ENCODE results near the gene ANXA6. TPM values are rescaled to one million over a fixed set of nuclear protein-coding genes. Genes with fewer than 3 reads are reported as not detected.

Gene ANXA6
- polyA plus RNA-seq, 1 of the 3 experiments (the other 2 are of a cell fraction), result 87.5 TPM

DNA sequence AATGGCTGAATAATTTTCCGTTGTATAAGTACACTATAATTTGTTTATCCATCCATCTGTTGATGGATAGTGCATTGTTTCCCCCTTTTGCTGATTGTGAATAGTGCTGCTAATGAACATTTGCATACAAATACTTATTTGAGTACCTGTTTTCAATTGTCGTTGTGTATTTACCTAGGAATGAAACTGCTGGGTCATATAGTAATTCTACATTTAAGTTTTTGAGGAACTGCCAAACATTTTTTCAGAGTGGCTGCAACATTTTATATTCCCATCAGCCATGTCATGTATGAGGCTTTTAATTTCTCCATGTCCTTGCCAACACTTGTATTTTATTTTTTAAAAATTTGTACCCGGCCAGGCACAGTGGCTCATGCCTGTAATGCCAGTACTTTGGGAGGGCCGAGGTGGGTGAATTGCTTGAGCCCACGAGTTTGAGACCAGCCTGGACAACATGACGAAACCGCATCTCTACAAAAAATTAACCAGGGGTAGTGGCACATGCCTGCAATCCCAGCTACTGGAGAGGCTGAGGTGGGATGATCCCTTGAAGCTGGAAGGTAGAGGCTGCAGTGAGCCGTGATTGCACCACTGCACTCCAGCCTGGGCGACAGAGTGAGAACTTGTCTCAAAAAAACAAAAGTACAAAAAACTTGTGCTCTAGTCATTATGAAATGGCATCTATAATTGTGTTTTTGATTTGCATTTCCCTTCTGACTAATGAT is 2.2 kb upstream of the ANXA6 start:
- 85% methylated on average over 9 of the region's 9 CpGs for WGBS (ENCODE audit: low lambda C conversion rate)
- ChIA-PET POLR2A (no interaction called here), CTCF (interaction anchor here (0.7 to 9.0 kb wide), 4 partner anchors 28 to 112 kb away, joined by 4 to 94 read pairs (median 5); no protein-coding TSS in a partner anchor)
- DNase-seq, result no peak
- Histone ChIP-seq H3K9me3 (no peaks in the 10 kb centered on the region), H3K27ac (ENCODE audit: low read depth in 2 of 2, low read length in 1 of 2) (no peak overlapping the region), H3K79me2 (ENCODE audit: insufficient read depth) (peaks cover 33% of the 10 kb centered on the region), H3K4me3 (ENCODE audit: low read depth in 2 of 2, low read length in 1 of 2) (no peak overlapping the region), H3K36me3 (replicated peaks in 1 of 2; ENCODE audit: control insufficient read depth in 1 of 2, insufficient read depth in 2 of 2, low read length in 1 of 2) (no peaks in the 10 kb centered on the region), H3K9me2 (no peaks in the 10 kb centered on the region), H2AFZ (ENCODE audit: low read depth) (no peak overlapping the region), H3F3A (replicated peaks; ENCODE audit: insufficient read depth) (no peaks in the 10 kb centered on the region), H3K9ac (no peak overlapping the region), H4K20me1 (ENCODE audit: insufficient read depth) (no peaks in the 10 kb centered on the region), H3K27me3 (ENCODE audit: insufficient read depth) (no peaks in the 10 kb centered on the region), H3K4me2 (no peak overlapping the region), H3K4me1 (ENCODE audit: control insufficient read depth in 1 of 2, insufficient read depth in 2 of 2, low read depth in 1 of 2, low read length in 1 of 2) (peaks cover 18 to 27% of the 10 kb centered on the region in 2 experiments; a peak in 2 of 4 replicates)
- no peak for TF ChIP-seq TCF12 (IDR thresholded peaks at IDR 0.05)
- TF ChIP-seq, protein P1, sequence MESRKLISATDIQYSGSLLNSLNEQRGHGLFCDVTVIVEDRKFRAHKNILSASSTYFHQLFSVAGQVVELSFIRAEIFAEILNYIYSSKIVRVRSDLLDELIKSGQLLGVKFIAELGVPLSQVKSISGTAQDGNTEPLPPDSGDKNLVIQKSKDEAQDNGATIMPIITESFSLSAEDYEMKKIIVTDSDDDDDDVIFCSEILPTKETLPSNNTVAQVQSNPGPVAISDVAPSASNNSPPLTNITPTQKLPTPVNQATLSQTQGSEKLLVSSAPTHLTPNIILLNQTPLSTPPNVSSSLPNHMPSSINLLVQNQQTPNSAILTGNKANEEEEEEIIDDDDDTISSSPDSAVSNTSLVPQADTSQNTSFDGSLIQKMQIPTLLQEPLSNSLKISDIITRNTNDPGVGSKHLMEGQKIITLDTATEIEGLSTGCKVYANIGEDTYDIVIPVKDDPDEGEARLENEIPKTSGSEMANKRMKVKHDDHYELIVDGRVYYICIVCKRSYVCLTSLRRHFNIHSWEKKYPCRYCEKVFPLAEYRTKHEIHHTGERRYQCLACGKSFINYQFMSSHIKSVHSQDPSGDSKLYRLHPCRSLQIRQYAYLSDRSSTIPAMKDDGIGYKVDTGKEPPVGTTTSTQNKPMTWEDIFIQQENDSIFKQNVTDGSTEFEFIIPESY (IDR thresholded peaks at IDR 0.05; ENCODE audit: borderline replicate concordance, low read depth), result no peak
- TF ChIP-seq FOSL2 (IDR thresholded peaks at IDR 0.05; ENCODE audit: borderline replicate concordance, low read depth), result no peak
- TF ChIP-seq, protein P2, sequence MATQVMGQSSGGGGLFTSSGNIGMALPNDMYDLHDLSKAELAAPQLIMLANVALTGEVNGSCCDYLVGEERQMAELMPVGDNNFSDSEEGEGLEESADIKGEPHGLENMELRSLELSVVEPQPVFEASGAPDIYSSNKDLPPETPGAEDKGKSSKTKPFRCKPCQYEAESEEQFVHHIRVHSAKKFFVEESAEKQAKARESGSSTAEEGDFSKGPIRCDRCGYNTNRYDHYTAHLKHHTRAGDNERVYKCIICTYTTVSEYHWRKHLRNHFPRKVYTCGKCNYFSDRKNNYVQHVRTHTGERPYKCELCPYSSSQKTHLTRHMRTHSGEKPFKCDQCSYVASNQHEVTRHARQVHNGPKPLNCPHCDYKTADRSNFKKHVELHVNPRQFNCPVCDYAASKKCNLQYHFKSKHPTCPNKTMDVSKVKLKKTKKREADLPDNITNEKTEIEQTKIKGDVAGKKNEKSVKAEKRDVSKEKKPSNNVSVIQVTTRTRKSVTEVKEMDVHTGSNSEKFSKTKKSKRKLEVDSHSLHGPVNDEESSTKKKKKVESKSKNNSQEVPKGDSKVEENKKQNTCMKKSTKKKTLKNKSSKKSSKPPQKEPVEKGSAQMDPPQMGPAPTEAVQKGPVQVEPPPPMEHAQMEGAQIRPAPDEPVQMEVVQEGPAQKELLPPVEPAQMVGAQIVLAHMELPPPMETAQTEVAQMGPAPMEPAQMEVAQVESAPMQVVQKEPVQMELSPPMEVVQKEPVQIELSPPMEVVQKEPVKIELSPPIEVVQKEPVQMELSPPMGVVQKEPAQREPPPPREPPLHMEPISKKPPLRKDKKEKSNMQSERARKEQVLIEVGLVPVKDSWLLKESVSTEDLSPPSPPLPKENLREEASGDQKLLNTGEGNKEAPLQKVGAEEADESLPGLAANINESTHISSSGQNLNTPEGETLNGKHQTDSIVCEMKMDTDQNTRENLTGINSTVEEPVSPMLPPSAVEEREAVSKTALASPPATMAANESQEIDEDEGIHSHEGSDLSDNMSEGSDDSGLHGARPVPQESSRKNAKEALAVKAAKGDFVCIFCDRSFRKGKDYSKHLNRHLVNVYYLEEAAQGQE (IDR thresholded peaks at IDR 0.05; ENCODE audit: low read depth, low read length), result no peak
- no peak for TF ChIP-seq SMC3 (IDR thresholded peaks at IDR 0.05; ENCODE audit: low read depth, low read length)
- TF ChIP-seq, protein P3, sequence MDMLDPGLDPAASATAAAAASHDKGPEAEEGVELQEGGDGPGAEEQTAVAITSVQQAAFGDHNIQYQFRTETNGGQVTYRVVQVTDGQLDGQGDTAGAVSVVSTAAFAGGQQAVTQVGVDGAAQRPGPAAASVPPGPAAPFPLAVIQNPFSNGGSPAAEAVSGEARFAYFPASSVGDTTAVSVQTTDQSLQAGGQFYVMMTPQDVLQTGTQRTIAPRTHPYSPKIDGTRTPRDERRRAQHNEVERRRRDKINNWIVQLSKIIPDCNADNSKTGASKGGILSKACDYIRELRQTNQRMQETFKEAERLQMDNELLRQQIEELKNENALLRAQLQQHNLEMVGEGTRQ (IDR thresholded peaks at IDR 0.05; ENCODE audit: borderline replicate concordance, low read depth, low read length), result no peak
- TF ChIP-seq, protein P4, sequence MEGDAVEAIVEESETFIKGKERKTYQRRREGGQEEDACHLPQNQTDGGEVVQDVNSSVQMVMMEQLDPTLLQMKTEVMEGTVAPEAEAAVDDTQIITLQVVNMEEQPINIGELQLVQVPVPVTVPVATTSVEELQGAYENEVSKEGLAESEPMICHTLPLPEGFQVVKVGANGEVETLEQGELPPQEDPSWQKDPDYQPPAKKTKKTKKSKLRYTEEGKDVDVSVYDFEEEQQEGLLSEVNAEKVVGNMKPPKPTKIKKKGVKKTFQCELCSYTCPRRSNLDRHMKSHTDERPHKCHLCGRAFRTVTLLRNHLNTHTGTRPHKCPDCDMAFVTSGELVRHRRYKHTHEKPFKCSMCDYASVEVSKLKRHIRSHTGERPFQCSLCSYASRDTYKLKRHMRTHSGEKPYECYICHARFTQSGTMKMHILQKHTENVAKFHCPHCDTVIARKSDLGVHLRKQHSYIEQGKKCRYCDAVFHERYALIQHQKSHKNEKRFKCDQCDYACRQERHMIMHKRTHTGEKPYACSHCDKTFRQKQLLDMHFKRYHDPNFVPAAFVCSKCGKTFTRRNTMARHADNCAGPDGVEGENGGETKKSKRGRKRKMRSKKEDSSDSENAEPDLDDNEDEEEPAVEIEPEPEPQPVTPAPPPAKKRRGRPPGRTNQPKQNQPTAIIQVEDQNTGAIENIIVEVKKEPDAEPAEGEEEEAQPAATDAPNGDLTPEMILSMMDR (IDR thresholded peaks at IDR 0.05), result no peak
- no peak for TF ChIP-seq TEAD4 (IDR thresholded peaks at IDR 0.05; ENCODE audit: borderline replicate concordance, insufficient read depth)
- TF ChIP-seq GATA2 (CRISPR knock-in tag; IDR thresholded peaks at IDR 0.05), result no peak
- TF ChIP-seq EZH2phosphoT487 (IDR thresholded peaks at IDR 0.05; ENCODE audit: borderline replicate concordance, low read depth), result no peak

Measured in SK-N-SH (cell line).